NB4 (cell line): ENCODE data around the gene GLRA2.

Source experiments
- DNase-seq: peaks from one replicate; pipeline ENCODE4 v3.0.0; 2010; ENCODE audit warnings: low read depth
- H3K4me3 ChIP-seq: one replicate; pipeline ENCODE4 v1.5.1; 2011; ENCODE audit warnings: mild to moderate bottlenecking, low read depth, low read length, moderate library complexity
- MYC ChIP-seq: IDR thresholded peaks from 2 replicates; pipeline ENCODE4 v1.6.1; 2011; ENCODE audit warnings: low read depth, low read length
- POLR2A ChIP-seq: IDR thresholded peaks from 2 replicates; pipeline ENCODE4 v1.6.1; 2011; ENCODE audit warnings: mild to moderate bottlenecking; ENCODE audit not compliant: insufficient read length; ENCODE audit errors: extremely low read depth
- TF ChIP-seq, protein P1 (sequence below): IDR thresholded peaks from 2 replicates; pipeline ENCODE4 v1.6.1; 2011; ENCODE audit warnings: low read depth, low read length
- TF ChIP-seq, protein P2 (sequence below): IDR thresholded peaks from one replicate; pipeline ENCODE4 v1.5.1; 2012; ENCODE audit warnings: low read depth, low read length

Gene GLRA2

DNA sequence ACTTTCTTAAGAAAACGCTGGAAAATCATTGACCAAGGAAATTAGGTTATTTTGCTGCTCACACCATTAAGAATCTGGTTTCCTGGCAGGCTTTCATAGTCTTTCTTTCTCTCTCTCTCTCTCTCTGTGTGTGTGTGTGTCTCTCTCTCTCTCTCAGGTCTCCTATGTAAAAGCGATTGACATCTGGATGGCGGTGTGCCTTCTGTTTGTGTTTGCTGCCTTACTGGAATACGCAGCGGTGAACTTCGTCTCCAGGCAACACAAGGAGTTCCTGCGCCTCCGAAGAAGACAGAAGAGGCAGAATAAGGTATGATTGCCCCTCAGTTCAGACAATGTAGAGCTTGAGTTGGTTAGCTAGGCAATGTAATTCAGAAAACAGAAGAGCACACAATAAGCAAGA is 161.2 kb downstream of the GLRA2 start:
- TF ChIP-seq, protein P1, sequence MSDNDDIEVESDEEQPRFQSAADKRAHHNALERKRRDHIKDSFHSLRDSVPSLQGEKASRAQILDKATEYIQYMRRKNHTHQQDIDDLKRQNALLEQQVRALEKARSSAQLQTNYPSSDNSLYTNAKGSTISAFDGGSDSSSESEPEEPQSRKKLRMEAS: no peak
- TF ChIP-seq, protein P2, sequence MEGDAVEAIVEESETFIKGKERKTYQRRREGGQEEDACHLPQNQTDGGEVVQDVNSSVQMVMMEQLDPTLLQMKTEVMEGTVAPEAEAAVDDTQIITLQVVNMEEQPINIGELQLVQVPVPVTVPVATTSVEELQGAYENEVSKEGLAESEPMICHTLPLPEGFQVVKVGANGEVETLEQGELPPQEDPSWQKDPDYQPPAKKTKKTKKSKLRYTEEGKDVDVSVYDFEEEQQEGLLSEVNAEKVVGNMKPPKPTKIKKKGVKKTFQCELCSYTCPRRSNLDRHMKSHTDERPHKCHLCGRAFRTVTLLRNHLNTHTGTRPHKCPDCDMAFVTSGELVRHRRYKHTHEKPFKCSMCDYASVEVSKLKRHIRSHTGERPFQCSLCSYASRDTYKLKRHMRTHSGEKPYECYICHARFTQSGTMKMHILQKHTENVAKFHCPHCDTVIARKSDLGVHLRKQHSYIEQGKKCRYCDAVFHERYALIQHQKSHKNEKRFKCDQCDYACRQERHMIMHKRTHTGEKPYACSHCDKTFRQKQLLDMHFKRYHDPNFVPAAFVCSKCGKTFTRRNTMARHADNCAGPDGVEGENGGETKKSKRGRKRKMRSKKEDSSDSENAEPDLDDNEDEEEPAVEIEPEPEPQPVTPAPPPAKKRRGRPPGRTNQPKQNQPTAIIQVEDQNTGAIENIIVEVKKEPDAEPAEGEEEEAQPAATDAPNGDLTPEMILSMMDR: no peak
- TF ChIP-seq MYC (no peak), POLR2A (no peak)
- no peak overlapping the region for H3K4me3 ChIP-seq
- no peak for DNase-seq

- no peak for TF ChIP-seq POLR2A
- TF ChIP-seq, protein P1: no peak
- TF ChIP-seq MYC: no peak
- TF ChIP-seq, protein P2: no peak
- no peak overlapping the region for H3K4me3 ChIP-seq
- DNase-seq: no peak
Observed at GRCh38 chrX:14694611-14695010, 165.3 kb downstream of the GLRA2 start.

- DNase-seq: peak; percentile 40
- H3K4me3 ChIP-seq: no peak overlapping the region
- TF ChIP-seq POLR2A (no peak), MYC (no peak)
- TF ChIP-seq, protein P1: no peak
- TF ChIP-seq, protein P2: peak; percentile 65
Observed at GRCh38 chrX:14697451-14697850, 168.1 kb downstream of the GLRA2 start.

DNA sequence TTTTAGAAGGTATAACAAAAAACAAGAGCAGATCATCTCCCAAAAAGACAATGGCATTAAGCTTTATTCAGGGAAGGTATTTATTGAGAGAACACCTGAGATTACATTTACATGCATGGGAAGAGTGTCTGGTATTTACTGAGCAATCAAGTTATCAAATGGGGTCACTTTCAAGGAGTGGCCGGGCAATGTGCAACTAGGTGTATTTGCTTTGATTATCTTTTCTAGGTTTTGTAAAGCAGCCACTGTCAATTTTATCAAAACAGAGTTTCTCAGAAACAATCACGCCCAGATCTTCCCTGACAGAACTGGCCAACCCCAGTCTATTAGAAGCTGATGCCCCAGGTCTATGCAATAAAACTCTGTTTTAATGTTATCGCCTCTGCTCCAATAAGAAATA is 169.5 kb downstream of the GLRA2 start:
- TF ChIP-seq, protein P2: no peak
- TF ChIP-seq MYC (no peak), POLR2A (no peak)
- TF ChIP-seq, protein P1: no peak
- no peak for DNase-seq

GRCh38 chrX:14700982-14701381 is 171.6 kb downstream of the GLRA2 start:
- no peak for DNase-seq
- TF ChIP-seq, protein P2: no peak
- H3K4me3 ChIP-seq: no peak overlapping the region

More for the DNA sequence above, 169.5 kb downstream of the GLRA2 start:
- no peak overlapping the region for H3K4me3 ChIP-seq

- TF ChIP-seq, protein P2: no peak
- TF ChIP-seq POLR2A (no peak), MYC (no peak)
- TF ChIP-seq, protein P1: no peak
- H3K4me3 ChIP-seq: no peak overlapping the region
- DNase-seq: no peak
Observed at GRCh38 chrX:14702145-14702544, 172.8 kb downstream of the GLRA2 start.
